Suppressor macrophage (primary cell): ENCODE measurements around the gene RAB17.

Experiments used
- DNase-seq, 4 experiments: peaks; one replicate each; pipeline ENCODE4 v3.0.0-alpha.2; 2020 to 2022

RAB17 gene

DNA sequence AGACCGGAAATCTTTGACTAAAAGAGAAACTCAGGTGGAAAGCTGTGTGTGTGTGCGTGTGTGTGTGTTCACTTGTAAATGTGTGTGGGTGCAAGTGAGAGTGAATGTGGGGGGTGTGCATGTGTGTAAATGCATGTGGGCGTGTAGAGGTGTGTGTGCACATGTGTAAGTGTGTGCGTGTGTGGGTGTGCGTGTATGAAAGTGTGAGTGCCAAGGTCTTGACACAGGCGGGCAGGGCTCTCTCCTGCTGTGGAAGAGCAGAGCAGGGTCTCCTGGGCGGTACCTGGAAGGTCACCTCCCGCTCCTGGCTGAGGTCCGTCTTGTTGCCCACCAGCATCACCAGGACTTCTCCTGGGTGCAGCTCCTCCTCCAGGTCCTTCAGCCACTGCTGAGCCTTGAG lies 13.6 kb downstream of the RAB17 start:
- no peak for DNase-seq

DNA sequence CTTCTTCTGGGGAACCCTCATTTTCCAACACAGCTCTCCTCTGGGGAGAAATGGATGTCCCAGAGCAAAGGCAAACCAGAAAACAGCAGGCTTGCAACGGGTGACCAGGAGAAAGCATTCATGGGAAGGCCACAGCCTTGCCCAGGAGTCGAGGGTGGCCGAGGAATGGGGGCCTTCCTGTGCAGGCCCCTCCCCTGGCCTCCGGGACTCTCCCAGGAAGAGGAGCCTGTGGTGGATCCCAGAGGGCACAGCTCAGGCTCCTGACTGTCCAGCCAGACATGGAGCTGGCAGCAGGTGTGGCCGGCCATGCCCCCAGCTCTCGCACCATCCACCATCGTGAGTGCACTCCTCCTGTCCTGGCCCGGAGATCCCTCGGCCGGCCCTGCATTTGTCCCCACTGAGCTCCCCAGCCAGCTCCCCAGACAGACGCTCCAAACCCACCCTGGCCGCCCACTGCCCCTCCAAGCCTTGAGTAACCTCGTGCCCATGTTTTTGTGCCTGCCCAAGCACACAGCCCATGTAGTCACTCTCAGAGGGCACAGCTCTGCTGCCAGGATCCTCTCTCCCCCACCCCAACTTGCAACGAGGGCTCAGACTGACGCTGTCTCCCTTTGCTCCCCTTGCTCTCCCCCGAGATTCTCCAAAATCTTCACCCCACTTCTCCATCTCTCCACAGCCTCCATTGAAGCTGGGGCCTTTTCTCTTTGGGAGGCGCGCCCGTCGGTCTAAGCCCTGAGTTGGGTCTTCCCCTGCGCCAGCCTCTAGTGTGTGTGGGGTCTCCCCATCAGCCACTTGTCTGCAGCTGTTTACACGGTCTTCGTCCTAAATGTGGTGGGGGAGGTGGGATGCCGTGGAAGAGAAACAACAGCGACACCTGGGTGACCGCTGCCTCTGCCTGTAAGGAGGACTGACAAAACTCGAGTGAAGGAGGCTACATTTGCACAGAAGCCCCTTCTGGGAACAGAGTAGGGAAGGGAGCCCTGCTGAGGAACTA lies 14.4 kb downstream of the RAB17 start:
- no peak for DNase-seq

DNA sequence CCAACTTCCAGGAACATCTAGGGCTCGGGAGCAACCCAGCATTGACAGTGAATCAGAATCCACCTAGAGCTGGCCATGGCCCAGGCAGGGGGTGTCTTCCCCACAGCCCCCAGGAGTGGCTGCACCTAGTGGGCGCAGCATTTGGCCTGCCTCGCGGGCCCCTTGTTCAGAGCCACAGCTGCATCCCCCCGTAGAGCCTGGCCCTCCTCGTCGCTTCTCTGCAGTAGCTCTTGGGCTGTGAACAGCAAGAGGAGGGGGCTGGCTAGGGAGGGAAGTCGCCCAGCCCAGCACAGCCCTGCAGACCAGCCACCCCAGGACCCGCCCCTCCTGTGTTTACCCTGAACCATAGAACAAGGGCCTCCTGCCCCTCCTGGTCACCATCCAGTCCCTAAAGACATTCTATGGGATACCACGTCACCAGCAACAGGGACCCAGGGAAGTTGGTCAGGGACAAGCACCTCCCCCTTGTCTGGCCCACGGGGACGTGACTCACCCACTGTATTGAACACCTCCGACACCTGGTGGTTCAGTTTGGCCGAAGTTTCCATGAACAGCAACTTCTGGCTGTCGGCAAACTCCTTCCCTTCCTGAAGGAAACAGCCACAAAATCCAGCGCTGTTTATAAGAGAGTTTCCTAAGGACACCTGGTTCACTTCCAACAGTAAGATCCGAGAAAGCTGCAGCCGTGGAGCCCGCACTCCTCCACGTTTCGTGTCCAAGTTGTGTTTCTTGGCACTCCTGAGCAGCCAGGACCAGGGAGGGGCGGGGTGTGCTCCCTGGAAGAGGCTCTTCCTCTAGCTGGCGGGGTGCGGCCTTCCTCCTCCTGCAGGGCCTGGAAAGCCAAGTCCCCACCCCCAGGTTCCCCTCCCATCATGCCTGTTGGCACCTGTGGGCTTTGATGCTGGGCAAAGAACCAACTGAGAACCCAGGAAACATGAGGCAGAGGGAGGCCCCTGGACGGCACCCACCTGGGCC lies 15.4 kb downstream of the RAB17 start:
- DNase-seq: no peak

DNA sequence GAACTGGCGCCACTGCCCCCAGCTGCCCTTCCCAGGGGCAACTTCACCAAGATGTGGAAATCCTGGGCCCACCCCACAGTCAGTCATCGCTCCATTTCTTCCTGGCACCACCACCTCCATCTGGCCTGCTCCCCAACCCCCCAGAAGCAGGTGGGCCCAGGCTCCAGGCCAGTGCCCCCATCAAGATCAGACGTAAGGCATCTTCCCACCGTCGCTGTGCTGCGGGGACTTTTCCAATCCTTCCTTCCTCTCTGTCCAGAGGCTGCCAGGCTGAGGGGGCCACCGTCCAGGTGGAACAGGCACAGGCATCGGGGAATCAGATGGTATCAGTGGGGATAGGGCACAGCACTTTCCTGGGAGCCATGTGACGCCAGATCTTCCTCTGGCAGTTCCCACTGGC lies 16.1 kb downstream of the RAB17 start:
- DNase-seq: no peak

DNA sequence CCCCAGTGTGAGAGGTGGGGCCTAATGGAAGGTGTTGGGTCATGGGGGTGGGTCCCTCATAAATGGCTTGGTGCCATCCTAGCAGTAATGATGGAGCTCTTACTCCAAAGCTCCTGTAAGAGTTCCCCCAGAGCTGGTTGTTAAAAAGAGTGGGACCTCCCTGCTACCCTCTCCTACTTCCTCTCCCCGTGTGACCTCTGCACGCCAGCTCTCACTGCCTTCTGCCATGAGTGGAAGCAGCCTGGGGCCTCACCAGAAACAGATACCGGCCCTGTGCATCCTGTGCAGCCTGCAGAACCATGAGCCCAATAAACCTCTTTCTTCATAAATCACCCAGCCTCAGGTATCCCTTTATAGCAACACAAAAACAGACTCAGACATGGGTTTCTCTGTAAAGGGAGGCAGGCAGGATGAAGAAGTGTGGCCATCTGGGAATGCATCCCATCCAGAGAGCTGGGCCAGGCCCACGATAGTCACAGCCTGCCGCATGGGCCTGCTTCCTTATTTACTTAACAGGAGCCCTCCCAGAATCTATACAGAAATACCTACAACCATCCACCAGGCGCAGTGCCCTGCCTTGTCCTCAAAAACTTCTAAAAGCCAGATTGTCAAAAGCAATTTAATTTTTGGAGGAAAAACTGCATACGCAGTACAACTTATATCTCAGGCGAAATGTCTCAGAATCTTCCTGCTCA lies 16.7 kb downstream of the RAB17 start:
- DNase-seq: no peak

DNA sequence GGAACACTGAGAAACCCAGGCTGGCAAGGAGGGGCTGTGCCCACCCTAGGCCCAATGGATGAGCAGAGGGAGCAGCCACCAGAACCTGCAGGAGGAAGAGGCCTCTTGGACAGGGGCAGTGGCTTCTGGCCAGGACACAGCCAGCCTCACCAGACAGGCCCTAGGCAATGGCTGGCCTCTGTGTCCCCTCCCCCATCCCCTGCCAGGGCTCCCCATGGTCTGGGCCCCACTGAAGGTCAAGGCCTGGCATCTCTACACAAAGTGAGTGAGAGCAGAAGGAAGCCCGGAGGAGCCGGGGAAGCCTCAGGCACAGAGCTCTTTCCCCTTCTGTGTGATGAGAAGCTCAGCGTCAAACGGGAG lies 17.8 kb downstream of the RAB17 start:
- DNase-seq: no peak

DNA sequence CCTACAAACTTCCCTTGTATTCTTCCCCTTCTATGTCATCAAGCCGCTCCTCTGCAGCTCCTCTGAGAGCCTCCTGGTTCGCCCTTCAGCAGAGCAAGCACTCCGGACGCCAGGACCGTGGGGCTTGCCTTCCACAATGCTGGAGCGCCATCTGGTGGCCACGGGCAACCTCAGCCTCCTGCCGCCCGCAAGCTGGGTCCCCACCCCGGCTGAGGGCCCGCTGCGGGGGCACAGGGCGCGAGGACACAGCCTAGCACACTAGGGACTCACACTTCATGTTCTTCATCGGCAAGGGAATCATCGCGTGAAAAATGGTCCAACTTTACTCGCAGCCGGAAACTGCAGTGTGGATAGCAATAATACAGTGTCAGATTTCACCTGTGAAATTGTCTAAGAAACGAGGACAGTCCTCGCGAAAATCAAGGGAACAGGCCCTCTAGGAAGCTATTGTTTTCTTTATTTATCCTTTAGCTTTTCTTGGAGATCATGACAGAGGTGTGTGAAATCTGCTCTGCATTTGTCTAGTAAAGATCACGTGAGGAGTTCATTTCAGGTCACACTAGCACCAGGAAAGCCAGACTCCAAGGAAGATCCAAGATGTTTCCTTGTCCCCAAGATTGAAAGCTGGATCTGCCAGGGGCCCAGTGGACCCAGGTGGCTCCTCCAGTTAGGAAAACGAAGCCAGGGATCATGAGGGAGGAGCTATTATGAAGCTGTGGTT lies 18.4 kb downstream of the RAB17 start:
- DNase-seq: peak; percentile 95 to 97 (median 97)

DNA sequence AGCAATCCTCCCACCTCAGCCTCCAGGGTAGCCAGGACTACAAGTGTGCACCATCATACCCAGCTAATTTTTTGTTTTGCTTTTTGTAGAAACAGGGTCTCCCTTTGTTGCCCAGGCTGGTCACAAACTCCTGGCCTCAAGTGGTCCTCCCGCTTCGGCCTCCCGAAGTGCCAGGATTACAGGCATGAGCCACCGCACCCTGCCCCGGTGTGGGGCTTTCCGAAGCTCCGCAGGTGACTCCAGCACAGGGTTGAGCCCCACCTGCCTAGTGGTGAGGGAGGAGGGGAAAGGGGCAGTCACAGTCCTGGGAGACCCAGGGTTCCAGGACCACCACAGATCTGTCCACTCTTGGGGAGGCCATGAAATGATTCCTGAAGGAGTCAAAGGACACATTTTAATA lies 19.0 kb downstream of the RAB17 start:
- no peak for DNase-seq

DNA sequence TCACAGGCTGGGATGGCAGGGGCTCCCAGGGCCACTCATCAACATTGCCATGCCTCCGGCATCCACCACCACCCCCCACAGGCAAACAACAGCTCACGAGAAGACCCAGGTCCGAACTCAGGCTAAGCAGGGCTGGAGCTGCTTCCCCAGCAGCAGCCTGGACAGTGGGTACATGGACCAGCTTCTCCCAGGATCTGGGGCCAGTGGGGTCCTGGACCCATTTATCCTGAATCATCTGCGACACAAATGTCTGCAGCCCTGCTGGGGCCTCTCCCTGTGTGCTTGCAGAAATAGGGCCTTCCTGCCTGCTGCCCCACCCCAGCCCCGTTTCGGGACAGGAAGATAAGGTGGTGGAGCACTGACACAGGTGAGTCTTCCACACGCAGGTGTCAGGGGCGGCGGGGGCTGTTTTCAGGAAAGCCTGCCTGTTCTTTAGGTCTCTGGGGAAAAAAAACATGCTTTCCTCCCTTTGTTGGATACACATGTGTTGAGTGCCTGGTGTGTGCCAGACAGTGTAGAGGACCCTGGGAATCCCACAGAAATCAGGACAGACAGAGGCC lies 19.7 kb downstream of the RAB17 start:
- DNase-seq: no peak

DNA sequence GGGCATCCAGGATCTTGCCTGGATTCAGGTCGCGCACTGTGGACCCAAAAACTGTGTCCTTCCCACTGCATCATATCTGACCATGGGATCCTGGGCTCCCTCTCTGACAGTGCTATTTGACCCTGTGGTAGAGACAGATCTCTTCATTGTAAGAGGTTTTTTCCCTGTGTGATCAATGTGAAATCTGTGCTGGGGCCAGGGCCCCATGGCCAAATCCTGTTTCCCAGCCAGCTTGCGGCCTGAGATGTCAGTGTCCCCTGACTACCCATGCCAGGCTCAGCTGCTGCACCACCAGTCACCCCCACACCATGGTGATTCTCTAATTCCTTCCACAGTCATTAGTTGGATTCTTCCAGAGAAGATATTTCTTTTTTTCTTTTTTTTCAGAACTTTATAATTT lies 20.6 kb downstream of the RAB17 start:
- DNase-seq: no peak

DNA sequence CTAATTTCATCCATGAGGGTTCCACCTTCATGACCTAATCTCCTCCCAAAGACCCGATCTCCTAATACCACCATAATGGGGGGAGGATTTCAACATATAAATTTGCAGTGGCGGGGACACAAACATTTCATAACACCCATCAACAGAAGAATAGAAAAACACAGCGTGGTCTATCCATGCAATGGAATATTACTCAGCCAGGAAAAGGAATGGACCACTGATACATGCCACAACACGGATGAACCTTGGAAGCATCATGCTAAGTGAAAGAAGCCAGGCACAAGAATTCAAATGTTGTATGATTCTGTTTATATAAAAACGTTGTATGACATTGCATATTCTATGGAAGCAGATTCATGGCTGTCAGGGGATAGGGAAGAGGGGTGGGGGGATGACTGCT lies 21.5 kb downstream of the RAB17 start:
- DNase-seq: no peak

DNA sequence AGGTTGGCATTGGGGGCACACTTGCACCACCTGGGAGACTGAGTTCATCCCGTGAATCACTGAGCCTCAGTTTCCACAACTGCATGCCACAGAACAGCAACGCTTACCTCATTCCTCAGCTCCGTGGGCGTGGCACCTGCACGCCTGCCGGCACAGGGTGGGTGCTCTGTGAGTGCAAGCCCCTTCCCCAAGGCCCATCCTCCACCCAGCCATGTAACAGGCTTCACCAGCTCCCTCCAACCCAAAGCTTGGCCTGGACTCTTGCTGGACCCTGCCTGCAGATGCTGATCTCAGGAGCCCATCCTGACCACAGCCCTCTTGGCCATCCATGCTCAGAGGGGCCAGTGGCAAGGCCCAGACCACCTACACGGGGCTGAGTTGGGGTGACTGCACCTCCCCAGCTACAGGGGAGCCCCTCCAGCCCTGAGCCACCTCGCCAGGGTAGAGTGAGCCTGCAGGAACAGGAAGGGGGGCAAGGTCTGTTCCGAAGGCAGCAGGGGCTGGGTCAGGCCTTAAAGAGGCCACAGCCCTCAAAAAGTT lies 22.3 kb downstream of the RAB17 start:
- no peak for DNase-seq

DNA sequence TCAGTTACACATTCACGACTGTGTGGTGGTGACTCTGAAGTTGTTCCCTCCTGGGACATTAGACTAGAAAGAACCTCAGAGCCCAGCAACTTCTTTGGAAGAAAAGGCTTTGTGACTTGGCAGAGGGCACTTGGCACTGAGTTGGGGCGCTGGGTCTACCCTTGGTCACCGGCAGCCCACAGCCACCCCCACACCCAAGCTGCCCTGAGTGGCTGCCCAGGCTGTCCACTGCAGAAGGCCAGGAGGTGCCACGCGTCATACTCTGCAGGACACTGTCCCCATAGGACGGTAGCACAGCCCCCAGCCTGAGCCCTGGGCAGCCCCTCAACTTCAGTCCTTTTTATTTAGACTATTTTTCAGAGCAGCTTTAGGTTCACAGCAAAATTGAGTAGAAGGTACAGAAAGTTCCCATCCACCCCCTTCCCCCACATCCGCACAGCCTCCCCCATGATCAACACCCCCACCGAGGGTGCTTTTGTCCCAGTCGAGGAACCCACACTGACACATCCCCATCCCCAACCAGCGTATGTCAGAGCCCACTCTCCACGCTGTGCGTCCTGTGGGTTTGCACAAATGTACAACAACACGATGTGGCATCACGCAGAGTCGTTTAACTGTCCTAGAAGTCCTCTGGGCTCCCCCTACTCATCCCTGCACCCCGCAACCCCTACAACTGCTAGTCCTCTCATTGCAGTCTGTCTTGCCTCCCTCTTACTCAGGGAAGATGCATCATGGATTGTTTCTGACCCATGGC lies 23.1 kb downstream of the RAB17 start:
- DNase-seq: no peak

DNA sequence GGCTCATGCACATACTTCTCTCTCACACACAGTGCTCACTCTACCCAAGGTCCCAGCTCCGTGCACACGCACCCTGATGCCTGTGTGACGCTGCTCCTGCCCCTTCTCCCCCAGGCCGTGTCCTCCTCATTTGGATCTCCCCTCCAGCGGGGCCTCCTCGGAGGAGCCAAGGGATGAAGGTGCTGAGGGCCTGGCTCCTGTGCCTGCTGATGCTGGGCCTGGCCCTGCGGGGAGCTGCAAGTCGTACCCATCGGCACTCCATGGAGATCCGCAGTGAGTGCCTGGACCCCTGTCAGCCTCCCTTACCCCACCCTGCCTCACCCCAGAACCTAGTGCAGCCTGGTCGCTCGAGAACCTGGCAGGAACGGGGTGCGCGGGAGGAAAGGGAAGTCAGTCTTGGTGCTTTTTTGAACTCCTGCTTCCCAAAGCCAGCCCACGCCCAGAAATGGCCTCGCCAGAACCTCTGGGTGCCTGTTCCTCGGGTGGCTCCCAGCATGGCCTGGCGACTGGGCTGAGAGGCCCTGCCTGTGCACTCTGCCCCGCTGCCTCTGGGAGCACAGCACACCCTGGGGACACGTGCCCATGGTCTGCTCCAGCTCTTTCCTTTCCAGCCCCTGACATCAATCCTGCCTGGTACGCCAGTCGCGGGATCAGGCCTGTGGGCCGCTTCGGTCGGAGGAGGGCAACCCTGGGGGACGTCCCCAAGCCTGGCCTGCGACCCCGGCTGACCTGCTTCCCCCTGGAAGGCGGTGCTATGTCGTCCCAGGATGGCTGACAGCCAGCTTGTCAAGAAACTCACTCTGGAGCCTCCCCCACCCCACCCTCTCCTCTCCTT lies 23.9 kb downstream of the RAB17 start, which contains the start of gene PRLH:
PRLH (plus strand) TSS at position 174 of the 835 bp plus-strand sequence; CDS start at position 174, 0 bp downstream.
- DNase-seq: no peak

DNA sequence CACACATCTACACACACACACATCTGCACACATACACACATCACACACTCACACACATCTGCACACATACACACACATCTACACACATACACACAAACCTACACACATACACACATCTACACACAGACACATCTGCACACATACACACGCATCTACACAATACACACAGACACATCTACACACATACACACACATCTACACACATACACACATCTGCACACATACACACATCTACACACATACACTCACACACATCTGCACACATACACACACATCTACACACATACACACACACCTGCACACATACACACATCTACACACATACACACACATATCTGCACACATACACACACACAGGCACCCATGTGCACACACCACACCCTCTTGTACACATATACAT lies 24.6 kb downstream of the RAB17 start:
- DNase-seq: no peak

DNA sequence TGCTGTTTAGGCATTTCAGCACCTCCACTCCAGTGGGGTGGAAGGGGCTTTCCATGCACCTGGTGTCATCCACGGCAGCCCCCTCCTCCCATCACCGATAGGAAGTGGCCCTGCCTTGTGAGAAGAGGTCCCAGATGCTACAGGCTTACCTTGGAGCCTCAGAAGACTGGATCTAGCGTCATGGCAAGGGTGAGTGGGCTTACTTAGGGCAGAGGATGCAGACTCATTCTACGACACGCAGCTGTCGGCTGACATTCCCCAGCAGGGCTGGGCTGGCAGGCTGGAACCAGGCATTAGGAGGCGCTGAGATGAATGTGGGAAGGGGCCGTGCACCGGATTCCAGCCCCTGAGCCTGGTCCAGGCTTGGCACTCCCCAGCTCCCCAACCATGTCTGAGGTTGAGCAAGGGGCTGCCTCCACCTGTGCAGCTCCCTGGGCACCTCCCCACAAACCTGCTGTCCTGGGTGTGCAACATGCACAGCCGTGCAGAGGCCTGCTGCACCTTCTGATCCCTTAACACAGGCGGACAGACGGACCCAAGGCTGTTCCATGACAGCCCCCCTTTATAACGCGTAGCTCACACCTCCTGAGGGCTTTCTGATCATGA lies 25.9 kb downstream of the RAB17 start:
- DNase-seq: no peak

DNA sequence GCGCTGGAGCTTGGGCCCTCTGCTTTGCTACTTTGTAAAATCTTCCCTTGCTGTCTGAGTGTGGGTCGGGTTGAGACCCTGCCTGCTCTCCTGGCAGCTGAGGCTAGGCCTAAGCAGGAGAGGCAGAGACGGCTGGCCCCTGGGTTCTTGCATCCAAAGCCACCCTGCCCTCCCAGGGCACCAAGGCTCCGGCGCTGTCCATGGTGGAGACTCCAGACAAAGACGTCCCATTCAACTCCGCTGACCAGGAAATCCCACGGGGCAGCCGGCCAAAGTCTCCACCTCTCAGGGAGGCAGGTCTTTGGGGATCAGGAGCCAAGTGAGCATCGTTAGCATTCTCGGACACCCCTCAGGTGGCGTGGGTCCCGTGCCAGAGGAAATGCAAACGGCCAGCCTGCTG lies 26.7 kb downstream of the RAB17 start:
- peak in 1 of 4 experiments; percentile 31 for DNase-seq

DNA sequence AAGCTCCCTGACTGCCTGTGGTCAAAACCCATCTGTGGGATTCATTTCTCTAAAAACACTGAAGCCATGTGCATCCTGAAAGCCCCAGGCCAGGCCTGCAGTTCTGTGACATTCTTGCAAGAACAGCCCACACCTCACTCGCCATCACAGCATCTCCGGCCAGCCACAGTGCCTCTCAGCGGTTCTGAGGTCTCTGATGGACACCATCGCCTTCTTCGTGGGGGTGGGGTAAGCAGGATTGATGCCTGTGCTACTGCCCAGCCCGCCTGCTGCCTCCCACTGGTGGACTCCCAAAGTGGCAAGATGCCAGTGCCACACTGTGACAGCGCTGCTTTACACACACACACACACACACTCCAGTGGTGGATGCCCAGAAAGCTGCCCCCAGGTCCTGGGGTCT lies 29.3 kb downstream of the RAB17 start:
- no peak for DNase-seq
